ENCODE measurements around the gene MYCBP2. TPM values are rescaled to one million over a fixed set of nuclear protein-coding genes. Genes with fewer than 3 reads are reported as not detected.

The MYCBP2 gene
- total RNA-seq, 1 donor from 2014 or later: 191 TPM

DNA sequence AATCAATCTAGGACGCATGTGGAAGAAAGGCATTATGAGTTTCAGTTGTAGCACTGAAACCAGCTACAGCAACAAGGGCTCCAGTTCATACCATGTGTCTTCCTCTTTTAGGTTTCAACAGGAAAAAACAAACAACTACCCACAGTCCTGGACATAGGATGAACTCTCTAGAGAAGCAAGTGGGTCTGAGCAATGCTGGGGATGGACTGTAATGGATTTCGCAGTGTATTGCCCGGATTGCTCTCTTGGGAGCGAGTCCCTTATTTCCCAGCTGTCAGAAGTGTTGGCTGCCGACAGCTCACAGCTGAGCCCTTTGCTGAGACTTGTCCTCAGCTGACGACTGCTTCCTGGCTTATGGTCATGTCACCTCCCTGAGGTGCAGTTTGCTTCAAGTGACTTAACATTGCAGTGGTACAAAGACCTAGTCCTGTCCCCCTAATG lies 12.1 kb upstream of the MYCBP2 start:
- no peaks in the 10 kb centered on the region for H3K36me3 ChIP-seq
- H3K4me1 ChIP-seq: no peaks in the 10 kb centered on the region
- no peak overlapping the region for H3K27ac ChIP-seq
- H3K27me3 ChIP-seq: no peaks in the 10 kb centered on the region
- no peaks in the 10 kb centered on the region for H3K9me3 ChIP-seq
- intact Hi-C loops (cut with DNase I): no loop called here
- no peak overlapping the region for H3K4me3 ChIP-seq
- no peak for DNase-seq (ENCODE audit: extremely low spot score in 2 of 2)
- TF ChIP-seq POLR2AphosphoS5 (IDR thresholded peaks at IDR 0.05; ENCODE audit: insufficient read depth in 1 of 2, low read depth in 1 of 2): no peak
- TF ChIP-seq POLR2A (IDR thresholded peaks at IDR 0.05): no peak
- TF ChIP-seq, protein P1, sequence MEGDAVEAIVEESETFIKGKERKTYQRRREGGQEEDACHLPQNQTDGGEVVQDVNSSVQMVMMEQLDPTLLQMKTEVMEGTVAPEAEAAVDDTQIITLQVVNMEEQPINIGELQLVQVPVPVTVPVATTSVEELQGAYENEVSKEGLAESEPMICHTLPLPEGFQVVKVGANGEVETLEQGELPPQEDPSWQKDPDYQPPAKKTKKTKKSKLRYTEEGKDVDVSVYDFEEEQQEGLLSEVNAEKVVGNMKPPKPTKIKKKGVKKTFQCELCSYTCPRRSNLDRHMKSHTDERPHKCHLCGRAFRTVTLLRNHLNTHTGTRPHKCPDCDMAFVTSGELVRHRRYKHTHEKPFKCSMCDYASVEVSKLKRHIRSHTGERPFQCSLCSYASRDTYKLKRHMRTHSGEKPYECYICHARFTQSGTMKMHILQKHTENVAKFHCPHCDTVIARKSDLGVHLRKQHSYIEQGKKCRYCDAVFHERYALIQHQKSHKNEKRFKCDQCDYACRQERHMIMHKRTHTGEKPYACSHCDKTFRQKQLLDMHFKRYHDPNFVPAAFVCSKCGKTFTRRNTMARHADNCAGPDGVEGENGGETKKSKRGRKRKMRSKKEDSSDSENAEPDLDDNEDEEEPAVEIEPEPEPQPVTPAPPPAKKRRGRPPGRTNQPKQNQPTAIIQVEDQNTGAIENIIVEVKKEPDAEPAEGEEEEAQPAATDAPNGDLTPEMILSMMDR (IDR thresholded peaks at IDR 0.05): no peak

DNA sequence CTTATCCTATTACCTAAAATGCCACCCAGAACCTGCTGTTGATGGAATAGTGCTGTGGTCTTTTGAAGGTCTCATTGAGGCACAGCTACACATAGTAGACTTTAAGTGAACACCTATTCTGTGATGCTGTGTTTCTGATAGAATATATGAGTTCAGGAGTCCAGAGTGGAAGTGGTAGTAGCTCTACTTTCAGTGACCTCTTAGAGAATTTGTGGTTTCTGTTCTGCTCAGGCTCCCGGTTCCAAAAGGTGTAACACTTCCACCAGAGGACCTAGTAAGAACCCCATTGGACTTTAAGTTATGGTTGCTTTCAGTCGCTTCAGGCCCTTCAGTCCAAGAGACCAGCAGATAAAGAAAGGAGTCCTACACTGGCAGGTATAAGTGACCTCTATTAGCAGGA lies 11.4 kb upstream of the MYCBP2 start:
- Histone ChIP-seq H3K36me3 (no peaks in the 10 kb centered on the region), H3K9me3 (no peaks in the 10 kb centered on the region), H3K27ac (no peak overlapping the region), H3K27me3 (no peaks in the 10 kb centered on the region), H3K4me3 (no peak overlapping the region), H3K4me1 (no peaks in the 10 kb centered on the region)
- no peak for TF ChIP-seq POLR2AphosphoS5 (IDR thresholded peaks at IDR 0.05; ENCODE audit: insufficient read depth in 1 of 2, low read depth in 1 of 2)
- DNase-seq (ENCODE audit: extremely low spot score in 2 of 2): no peak
- intact Hi-C loops (cut with DNase I): no loop called here

DNA sequence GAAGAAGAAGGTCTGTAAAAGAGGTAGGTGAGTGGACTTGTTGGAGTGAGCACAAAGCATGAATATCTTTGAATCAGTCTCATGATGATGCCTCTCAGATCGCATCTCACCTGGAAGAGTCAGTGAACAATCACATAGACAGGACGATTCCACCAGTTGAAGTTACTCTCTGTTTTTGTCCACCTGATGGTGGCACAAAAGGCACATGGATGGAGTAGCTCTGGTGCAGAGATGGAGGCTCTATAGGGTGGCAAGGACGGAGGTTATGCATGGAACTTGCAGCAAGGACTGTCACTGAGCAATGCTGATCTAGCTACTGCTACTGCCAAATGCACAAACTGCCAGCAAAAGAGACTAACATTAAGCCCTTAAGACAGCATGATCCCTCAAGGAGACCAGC lies 10.3 kb upstream of the MYCBP2 start:
- no peak for DNase-seq (ENCODE audit: extremely low spot score in 2 of 2)
- Histone ChIP-seq H3K27me3 (no peaks in the 10 kb centered on the region), H3K9me3 (no peaks in the 10 kb centered on the region), H3K4me3 (no peak overlapping the region), H3K4me1 (no peaks in the 10 kb centered on the region), H3K36me3 (no peaks in the 10 kb centered on the region), H3K27ac (no peak overlapping the region)
- TF ChIP-seq POLR2AphosphoS5 (IDR thresholded peaks at IDR 0.05; ENCODE audit: insufficient read depth in 1 of 2, low read depth in 1 of 2): no peak
- TF ChIP-seq, protein P1 (IDR thresholded peaks at IDR 0.05): no peak
- no peak for TF ChIP-seq POLR2A (IDR thresholded peaks at IDR 0.05)
- intact Hi-C loops (cut with DNase I): no loop called here

DNA sequence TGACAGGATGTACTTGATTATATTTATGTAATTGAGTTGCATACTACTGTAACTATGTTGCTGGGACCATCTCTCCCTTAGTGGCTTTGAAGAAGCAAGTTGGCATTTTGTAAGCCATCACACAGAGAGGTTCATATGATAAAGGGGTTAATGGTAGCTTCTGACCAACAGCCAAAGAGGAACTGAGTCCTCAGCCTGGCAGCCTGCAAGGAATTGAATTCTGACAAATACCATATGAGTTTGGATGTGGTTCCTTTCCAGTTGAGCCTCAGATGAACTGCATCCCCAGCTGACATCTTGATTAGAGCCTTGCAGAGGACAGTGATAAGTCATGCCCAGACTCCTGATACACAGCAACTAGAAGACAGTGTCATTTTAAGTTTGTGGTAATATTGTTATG lies 8.6 kb upstream of the MYCBP2 start:
- H3K9me3 ChIP-seq: no peaks in the 10 kb centered on the region
- no peaks in the 10 kb centered on the region for H3K27me3 ChIP-seq
- no peak for TF ChIP-seq POLR2AphosphoS5 (IDR thresholded peaks at IDR 0.05; ENCODE audit: insufficient read depth in 1 of 2, low read depth in 1 of 2)
- TF ChIP-seq POLR2A (IDR thresholded peaks at IDR 0.05): no peak
- TF ChIP-seq, protein P1 (IDR thresholded peaks at IDR 0.05): no peak
- H3K36me3 ChIP-seq: no peaks in the 10 kb centered on the region
- no peak for DNase-seq (ENCODE audit: extremely low spot score in 2 of 2)
- H3K4me3 ChIP-seq: no peak overlapping the region
- H3K27ac ChIP-seq: no peak overlapping the region
- no peaks in the 10 kb centered on the region for H3K4me1 ChIP-seq
- intact Hi-C loops (cut with DNase I): no loop called here

DNA sequence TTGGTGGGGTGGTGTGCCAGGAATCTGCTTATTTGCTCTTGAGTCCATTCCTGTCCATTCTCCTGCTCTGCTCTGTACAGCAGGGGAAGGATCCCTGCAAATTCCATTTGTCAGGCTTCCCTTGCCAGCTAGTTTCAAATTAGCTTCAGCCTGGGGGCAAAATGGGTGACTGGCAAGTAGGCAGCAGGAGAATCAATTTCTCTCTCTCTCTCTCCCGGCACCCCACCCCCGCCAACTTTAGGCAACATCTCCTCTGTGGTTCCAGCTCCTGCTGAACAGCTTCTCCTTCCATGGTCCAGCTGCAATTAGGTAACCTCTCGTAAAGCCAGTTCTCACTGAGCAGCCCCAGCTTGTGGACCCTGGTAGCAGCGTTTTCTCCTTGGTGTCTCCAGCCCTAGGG lies 6.7 kb upstream of the MYCBP2 start:
- intact Hi-C loops (cut with DNase I): no loop called here
- TF ChIP-seq, protein P1 (IDR thresholded peaks at IDR 0.05): no peak
- TF ChIP-seq POLR2AphosphoS5 (IDR thresholded peaks at IDR 0.05; ENCODE audit: insufficient read depth in 1 of 2, low read depth in 1 of 2): no peak
- TF ChIP-seq POLR2A (IDR thresholded peaks at IDR 0.05): no peak
- no peaks in the 10 kb centered on the region for H3K9me3 ChIP-seq

More for the DNA sequence above, 6.7 kb upstream of the MYCBP2 start:
- Histone ChIP-seq H3K4me3 (no peak overlapping the region), H3K4me1 (peaks cover 4% of the 10 kb centered on the region), H3K27me3 (no peaks in the 10 kb centered on the region), H3K27ac (no peak overlapping the region), H3K36me3 (no peaks in the 10 kb centered on the region)
- no peak for DNase-seq (ENCODE audit: extremely low spot score in 2 of 2)

Measured in vagina (tissue), 2 donors.